ENCODE results near the gene ZDHHC7.

ZDHHC7 gene

DNA sequence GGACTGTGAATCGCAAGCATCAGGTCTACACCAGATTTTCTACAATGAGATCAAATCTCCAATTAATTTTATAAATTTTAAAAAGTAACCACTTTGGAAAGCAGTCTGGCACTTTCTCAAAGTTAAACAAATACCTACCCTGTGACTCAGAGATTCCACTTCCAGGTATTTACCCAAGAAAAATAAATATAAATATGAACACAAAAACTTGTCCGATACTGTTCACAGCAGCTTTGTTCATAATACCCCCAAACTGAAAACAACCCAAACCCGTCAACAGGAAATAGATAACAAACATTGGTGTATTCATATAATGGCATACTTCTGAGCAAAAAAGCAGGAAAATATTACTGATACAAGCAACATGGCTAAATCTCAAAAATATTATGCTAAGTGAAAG, 12.1 kb downstream of the ZDHHC7 start:
- peaks cover 56% of the 10 kb centered on the region for H3K36me3 Mint-ChIP-seq
- H3K4me3 Mint-ChIP-seq: no peak overlapping the region
- DNase-seq (ENCODE audit: low spot score in 2 of 2) (no peak), ATAC-seq (no peak)
- peak overlapping the region; percentile 7 for H3K27ac Mint-ChIP-seq
- H3K9me3 Mint-ChIP-seq: no peaks in the 10 kb centered on the region
- peaks cover 43% of the 10 kb centered on the region for H3K4me1 Mint-ChIP-seq

DNA sequence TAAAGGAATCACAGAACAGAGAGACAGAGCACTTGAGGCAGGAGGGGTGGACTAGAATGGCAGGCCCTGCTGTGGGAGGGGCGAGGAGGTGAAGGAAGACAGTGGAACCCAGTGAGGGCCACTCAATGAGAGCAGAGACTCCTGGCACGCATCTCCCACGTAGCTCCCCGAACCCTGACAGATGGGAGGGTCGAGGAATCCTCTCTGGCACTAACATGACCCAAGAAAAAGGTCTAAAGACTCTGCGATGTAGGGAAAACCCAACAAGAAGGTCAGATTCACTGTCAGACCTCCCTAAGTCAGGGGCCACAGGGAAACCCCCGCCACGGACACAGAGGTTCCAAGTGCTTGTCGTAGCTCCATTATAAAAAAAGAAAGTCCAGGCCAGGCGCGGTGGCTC, 15.0 kb downstream of the ZDHHC7 start:
- DNase-seq (ENCODE audit: low spot score in 2 of 2): no peak
- Mint-ChIP-seq H3K4me3 (no peak overlapping the region), H3K36me3 (peaks cover 85% of the 10 kb centered on the region), H3K4me1 (peaks cover 19% of the 10 kb centered on the region), H3K9me3 (no peaks in the 10 kb centered on the region), H3K27ac (no peak overlapping the region)
- no peak for ATAC-seq

DNA sequence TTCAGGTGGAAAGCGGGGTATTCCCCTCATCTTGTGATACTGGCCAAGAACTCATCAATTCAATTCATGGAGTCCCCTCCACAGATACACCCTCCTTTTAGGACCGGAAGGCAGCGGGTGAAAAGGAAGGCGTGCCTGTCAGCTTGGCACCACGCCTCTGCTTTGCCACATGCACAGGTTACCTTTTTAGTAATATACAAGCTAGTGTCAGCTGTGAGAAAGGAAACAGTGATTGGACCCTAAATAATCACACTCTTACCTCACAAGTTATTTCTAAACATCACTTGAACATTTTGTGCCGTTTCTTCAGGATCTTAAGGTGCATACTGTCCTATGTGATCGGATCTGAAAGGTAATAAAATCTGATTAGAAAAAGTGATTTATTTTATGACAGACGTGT, 15.7 kb downstream of the ZDHHC7 start:
- H3K4me1 Mint-ChIP-seq: peaks cover 16% of the 10 kb centered on the region
- no peaks in the 10 kb centered on the region for H3K9me3 Mint-ChIP-seq
- no peak overlapping the region for H3K4me3 Mint-ChIP-seq
- DNase-seq (ENCODE audit: low spot score in 2 of 2): no peak
- H3K27ac Mint-ChIP-seq: no peak overlapping the region
- peaks cover 89% of the 10 kb centered on the region for H3K36me3 Mint-ChIP-seq
- peak; percentile 83 for ATAC-seq

DNA sequence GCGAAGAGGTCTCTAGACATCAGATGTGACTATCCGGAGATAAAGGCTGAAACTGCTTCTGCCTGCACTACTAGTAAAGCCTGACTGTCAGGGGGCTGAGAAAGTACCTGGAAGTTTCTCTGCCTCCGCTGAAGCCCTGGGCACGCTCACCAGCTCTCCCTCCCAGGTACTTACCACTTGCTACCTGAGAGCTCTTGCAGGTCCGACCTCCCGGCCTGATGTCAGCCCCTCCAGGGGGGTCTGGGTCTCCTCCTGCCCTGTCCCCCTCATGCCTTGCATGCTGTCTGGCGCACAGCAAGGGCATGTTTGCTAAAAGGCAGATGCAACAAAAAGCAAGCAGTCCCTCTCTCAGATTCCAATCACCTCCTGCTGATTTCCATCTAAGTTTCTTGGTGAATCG, 17.4 kb downstream of the ZDHHC7 start:
- Mint-ChIP-seq H3K36me3 (peaks cover 89% of the 10 kb centered on the region), H3K27ac (no peak overlapping the region), H3K9me3 (no peaks in the 10 kb centered on the region), H3K4me1 (peaks cover 13% of the 10 kb centered on the region), H3K4me3 (no peak overlapping the region)
- ATAC-seq (no peak), DNase-seq (ENCODE audit: low spot score in 2 of 2) (no peak)

DNA sequence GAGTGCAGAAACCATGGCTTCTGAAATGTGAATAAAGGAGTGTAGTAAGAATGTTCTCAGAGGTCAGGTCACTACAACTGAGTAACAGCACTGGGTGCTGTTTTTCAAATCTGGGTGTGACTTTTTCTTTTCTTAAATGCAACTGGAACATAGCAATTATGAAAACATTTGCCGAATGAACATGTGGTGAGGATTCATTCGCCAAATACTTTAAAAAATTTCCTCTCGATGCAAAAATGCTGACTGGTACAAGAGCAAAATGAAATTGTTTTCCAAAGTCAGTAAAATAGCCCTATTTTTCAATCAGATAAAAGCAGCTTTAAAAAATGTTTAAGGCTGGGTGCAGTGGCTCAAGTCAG, 18.6 kb downstream of the ZDHHC7 start:
- no peak overlapping the region for H3K4me3 Mint-ChIP-seq
- H3K27ac Mint-ChIP-seq: no peak overlapping the region
- DNase-seq (ENCODE audit: low spot score in 2 of 2) (no peak), ATAC-seq (no peak)
- H3K36me3 Mint-ChIP-seq: peaks cover 96% of the 10 kb centered on the region
- H3K4me1 Mint-ChIP-seq: peaks cover 13% of the 10 kb centered on the region
- H3K9me3 Mint-ChIP-seq: no peaks in the 10 kb centered on the region

DNA sequence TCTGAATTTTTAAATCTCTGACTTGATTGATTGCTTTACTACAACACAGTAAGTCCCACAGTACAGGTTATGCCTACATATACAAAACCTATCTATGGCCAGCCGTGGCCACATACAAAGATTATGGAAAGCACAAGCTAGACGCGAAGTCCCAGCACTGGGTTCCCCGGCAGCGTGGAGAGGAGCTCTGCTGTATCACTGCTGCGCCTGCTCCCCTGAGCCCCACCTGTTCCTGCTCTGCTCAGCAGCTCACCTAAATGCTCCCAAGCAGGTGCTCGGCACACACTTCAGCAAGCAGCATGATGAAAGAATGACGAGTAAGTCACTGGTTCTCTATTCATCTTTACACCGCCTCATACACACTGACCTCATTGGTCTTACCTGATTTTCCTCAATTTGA, 20.6 kb downstream of the ZDHHC7 start:
- H3K4me3 Mint-ChIP-seq: no peak overlapping the region
- H3K9me3 Mint-ChIP-seq: no peaks in the 10 kb centered on the region
- H3K4me1 Mint-ChIP-seq: peaks cover 7% of the 10 kb centered on the region
- H3K27ac Mint-ChIP-seq: no peak overlapping the region
- H3K36me3 Mint-ChIP-seq: peaks cover 97% of the 10 kb centered on the region
- no peak for ATAC-seq
- DNase-seq (ENCODE audit: low spot score in 2 of 2): no peak

DNA sequence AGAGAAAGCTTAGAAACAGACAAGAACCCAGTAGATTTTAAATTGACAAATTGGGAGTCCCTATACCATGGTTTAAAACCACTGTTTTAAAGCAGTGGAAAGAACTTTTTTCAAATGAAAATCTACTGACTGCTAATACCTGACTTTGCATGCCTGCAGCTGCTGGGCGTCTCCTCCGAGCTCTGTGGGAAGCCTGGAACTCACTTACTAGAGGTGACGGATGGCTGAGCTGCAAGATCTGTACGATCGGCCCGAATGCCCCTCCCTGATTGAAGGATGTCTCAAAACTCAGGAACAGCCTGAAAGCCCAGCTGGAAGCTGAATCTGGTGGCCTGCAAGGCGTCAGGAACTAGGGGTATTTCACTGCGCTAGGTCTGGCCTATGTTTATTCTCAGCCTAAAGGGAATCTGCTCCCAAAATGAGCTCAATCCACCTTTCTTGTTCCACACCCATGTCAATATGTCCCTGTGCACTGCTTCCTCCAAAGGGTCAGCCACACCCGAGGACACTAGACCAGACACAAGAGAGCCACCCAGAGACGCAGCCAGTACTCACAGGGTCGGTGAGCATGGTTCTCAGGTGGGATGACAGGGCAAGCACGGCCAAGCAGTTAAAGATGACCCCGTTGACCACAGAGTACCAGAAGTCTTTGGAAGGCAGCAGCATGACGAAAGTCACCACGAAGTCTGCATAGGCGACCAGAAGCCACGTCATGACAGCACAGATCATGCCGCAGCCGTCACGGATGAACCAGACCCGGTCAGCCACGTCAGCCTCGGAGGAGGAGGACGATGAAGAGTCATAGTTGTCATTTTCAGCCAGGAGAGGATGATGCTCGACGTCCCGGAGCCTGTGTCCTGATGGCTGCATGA, 21.4 kb downstream of the ZDHHC7 start:
- peak overlapping the region; percentile 86 for H3K27ac Mint-ChIP-seq

DNA sequence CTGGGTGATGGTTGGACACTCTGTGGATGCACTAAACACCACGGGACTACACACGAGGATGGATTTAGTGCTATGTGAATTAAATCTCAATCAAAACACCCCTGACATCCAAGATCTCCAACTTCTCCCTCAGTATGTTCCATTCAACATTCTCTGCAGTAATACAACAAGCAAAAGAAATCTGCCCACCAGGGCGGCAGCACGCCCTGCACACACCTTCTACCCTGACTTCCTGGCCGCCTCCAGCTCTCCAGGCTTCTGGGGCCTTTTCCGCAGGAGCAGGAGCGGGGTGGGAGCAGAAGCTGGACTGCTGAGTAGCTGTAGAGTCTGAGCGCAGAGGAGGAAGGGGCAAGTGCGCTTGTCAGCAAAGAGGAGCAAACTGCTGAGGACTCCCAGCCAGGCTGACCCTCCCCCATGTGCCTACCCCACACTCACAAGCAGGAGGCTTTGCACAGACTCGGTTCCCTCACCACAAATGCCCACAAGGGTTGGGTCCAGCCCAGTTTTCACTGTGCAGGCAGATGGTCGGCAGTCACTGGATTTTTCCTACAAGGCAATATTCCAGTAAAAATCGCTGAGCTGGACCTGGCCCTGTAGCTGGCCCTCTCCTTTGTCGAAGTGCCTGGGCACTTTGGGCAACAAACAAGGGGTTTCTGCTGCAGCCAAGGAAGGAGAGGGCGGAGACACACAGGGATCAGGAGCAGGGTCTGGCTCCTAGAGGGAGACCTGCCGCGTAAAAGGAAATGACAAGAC, 22.8 kb downstream of the ZDHHC7 start:
- ATAC-seq: no peak
- no peak overlapping the region for H3K4me3 Mint-ChIP-seq
- no peak for DNase-seq (ENCODE audit: low spot score in 2 of 2)
- peaks cover 94% of the 10 kb centered on the region for H3K36me3 Mint-ChIP-seq
- peak overlapping the region; percentile 48 for H3K27ac Mint-ChIP-seq
- H3K9me3 Mint-ChIP-seq: no peaks in the 10 kb centered on the region
- no peaks in the 10 kb centered on the region for H3K4me1 Mint-ChIP-seq

More for the DNA sequence above, 21.4 kb downstream of the ZDHHC7 start:
- Mint-ChIP-seq H3K4me3 (no peak overlapping the region), H3K36me3 (peaks cover 97% of the 10 kb centered on the region), H3K4me1 (no peaks in the 10 kb centered on the region), H3K9me3 (no peaks in the 10 kb centered on the region)
- ATAC-seq (no peak), DNase-seq (ENCODE audit: low spot score in 2 of 2) (no peak)

DNA sequence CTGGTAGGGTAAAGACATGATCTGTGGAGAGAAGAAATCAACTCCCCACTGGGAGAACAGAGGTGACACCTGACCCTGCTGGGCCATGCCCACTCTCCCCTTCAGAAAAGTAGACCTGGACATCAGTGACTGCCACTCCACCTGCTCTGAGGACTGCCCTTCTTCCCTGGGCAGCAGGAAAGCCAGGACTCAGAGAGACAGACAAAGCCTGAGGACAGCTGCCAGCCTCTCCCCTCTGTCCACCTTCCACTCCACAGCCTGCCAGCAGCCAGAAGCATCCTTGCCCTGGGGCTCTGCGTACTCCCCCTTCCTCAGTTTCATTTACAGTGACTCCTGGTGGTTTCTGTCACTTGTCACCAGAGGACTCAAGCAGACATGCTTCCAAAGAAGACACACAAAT, 24.5 kb downstream of the ZDHHC7 start:
- Mint-ChIP-seq H3K27ac (peak overlapping the region; percentile 77), H3K4me1 (no peaks in the 10 kb centered on the region), H3K9me3 (no peaks in the 10 kb centered on the region), H3K36me3 (peaks cover 94% of the 10 kb centered on the region), H3K4me3 (no peak overlapping the region)
- no peak for DNase-seq (ENCODE audit: low spot score in 2 of 2)
- no peak for ATAC-seq

DNA sequence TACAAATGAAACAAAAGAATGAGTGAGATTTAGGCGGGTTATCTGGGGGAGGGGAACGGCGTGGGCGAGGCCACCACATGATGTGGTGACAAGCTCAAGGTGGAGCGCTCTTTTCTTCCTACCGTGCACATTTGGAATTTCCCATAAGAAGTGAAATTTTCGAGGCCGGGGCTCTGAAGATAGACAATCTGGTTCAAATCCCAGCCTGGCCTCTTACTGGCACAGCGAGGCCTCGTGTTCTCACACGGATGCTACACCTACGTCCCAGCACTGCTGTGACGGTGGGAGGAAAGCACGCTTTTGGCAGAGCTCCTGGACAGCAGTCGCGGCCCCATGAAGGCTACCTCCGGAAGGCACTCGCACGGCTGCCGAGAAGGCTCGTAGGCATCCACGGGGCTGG, 25.2 kb downstream of the ZDHHC7 start:
- DNase-seq (ENCODE audit: low spot score in 2 of 2): no peak
- H3K4me1 Mint-ChIP-seq: no peaks in the 10 kb centered on the region
- H3K4me3 Mint-ChIP-seq: no peak overlapping the region
- no peaks in the 10 kb centered on the region for H3K9me3 Mint-ChIP-seq
- peak overlapping the region; percentile 77 for H3K27ac Mint-ChIP-seq
- no peak for ATAC-seq
- peaks cover 94% of the 10 kb centered on the region for H3K36me3 Mint-ChIP-seq

DNA sequence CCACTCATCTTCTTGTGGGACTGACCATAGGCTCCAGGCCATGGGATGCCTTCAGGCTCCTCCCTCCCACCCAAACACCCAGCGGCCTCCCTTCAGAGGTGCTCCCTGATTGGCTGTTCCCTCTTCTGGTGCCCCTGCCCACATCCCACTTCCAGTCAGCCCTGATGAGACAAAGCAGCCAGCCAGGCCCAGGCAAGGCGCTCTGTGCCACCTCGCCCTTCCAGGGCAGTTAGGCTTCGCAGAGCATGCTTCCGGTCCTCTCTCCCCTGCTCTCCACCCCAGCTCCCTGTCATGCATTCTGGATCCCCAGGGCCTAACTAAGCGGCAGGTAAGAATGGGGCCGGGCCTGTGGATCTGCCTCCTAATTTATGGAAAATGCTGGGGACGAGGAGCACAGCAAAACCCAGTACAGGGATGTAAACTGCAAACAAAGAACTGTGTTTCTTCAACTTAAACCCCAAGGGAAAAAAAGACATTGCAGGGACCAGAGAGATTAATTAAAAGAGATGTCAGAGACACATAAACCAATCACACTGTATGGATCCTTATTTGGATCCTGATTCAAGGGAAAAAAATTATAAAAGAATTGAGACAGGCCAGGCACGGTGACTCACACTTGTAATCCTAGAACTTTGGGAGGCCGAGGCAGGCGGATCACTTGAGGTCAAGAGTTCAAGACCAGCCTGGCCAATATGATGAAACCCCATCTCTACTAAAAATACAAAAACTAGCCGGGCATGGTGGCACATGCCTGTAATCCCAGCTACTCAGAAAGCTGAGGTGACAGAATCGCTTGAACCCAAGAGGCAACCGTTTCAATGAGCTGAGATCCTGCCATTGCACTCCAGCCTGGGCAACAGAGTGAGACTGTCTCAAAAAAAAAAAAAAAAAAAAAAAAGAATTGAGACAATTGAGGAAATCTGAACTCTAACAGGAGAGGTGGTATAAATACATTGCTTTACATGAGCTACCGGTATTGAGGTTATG, 26.0 kb downstream of the ZDHHC7 start:
- no peak for ATAC-seq
- Mint-ChIP-seq H3K27ac (peak overlapping the region; percentile 77), H3K4me3 (no peak overlapping the region), H3K36me3 (peaks cover 94% of the 10 kb centered on the region), H3K9me3 (no peaks in the 10 kb centered on the region), H3K4me1 (peaks cover 6% of the 10 kb centered on the region)
- no peak for DNase-seq (ENCODE audit: low spot score in 2 of 2)

DNA sequence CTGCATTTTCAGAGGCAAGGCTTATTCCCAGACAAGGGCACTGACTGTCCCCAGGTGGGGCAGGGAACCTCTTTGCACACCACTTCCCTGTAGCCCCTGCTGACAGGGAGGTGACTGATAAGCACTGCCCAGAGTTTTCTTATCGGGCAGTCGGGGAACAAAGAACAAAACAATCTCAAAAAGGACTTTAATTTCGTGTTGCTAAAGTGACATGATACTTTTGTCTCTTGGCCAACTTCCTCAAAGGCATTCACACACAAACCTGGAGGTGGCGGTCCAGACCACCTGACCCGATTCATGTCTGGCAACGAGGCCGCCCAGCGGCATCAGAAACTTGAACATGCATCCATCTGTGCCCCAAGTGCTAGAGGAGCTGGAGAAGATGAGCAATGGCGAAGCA, 28.9 kb downstream of the ZDHHC7 start:
- H3K27ac Mint-ChIP-seq: no peak overlapping the region
- H3K4me1 Mint-ChIP-seq: peaks cover 6% of the 10 kb centered on the region
- no peaks in the 10 kb centered on the region for H3K9me3 Mint-ChIP-seq
- ATAC-seq (no peak), DNase-seq (ENCODE audit: low spot score in 2 of 2) (no peak)
- peaks cover 94% of the 10 kb centered on the region for H3K36me3 Mint-ChIP-seq
- H3K4me3 Mint-ChIP-seq: no peak overlapping the region

DNA sequence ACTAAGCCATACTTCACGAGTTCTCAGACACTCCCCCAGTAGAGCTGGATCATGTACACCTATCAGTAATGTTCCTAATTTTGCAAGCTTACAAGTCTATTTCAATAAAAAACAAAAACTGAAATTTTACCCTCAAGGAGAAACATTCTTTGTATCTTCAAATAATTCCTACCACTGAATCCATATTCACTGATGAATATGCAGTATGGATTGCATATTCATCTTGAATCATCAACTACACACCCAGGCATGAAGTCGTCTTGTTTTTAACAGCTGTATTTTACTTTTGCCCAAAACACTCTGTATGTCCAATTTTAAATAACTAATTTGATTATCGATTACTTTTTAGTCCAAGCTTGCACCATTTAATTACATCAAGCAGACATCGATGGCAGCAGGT, 31.8 kb downstream of the ZDHHC7 start:
- DNase-seq (ENCODE audit: low spot score in 2 of 2): no peak
- H3K4me3 Mint-ChIP-seq: no peak overlapping the region
- no peak for ATAC-seq
- peaks cover 6% of the 10 kb centered on the region for H3K4me1 Mint-ChIP-seq
- no peaks in the 10 kb centered on the region for H3K9me3 Mint-ChIP-seq
- H3K36me3 Mint-ChIP-seq: peaks cover 97% of the 10 kb centered on the region
- no peak overlapping the region for H3K27ac Mint-ChIP-seq

DNA sequence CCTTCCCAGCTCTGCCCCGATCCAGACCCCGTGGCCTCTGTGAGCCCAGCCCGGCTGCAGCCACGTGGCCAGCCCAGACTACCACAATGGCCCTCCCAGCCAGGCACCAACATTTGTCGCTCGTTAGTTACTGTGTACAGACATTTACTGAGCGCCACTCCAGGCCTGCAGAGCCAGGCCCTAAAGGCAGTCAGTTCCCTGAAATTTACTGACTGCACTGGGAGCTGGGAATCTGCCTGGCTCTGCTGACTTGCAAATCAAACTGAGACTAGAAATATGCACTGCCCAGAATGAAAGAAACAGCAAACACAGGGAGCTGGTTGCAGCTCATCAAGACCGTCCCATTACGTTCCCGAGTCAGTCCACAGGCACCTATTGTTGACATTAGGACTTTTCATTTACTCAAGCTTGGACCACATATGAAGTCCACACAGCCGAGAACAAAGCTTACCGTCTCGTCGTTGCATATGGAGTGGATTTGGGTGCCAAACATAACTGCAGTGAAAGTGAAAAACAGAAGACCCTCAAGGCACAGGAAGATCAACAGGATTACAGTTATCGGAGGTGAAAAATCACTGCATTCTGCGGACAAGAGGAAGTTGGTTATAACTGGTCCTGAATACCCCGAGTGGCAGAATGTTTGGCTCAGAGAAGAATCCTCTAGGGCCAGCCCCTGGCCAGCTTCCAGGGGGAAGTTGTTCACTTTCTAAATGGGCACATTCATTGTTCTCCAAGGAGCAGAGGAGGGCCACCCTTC, 34.5 kb downstream of the ZDHHC7 start:
- Mint-ChIP-seq H3K36me3 (peaks cover 80% of the 10 kb centered on the region), H3K27ac (no peak overlapping the region), H3K4me1 (peaks cover 6% of the 10 kb centered on the region), H3K9me3 (no peaks in the 10 kb centered on the region), H3K4me3 (no peak overlapping the region)
- DNase-seq (ENCODE audit: low spot score in 2 of 2): no peak
- no peak for ATAC-seq
